MM.1S (cell line): Measurements from ENCODE around the gene DACH1.

Experiments used
- DNase-seq: peaks from one replicate; pipeline ENCODE4 v3.0.0-alpha.2; 2015
- H2AFZ ChIP-seq: fragments of 300-600 bp; sonication (generic); 2 replicates; pipeline ENCODE4 v1.6.0; 2016; ENCODE audit warnings: antibody characterized with exemption, low read length
- H3F3A ChIP-seq: fragments of 300-600 bp; sonication (generic); 2 replicates; pipeline ENCODE4 v1.6.1; 2016; ENCODE audit warnings: mild to moderate bottlenecking, antibody characterized with exemption, low read length, moderate library complexity, mixed read lengths; ENCODE audit not compliant: insufficient read depth
- H3K27ac ChIP-seq: fragments of 300-600 bp; sonication (generic); 2 replicates; pipeline ENCODE4 v1.5.1; 2016; ENCODE audit warnings: mild to moderate bottlenecking, low read length
- H3K27me3 ChIP-seq: fragments of 300-600 bp; sonication (generic); replicated peaks from 2 replicates; pipeline ENCODE4 v1.6.0; 2016; ENCODE audit warnings: low read length; ENCODE audit not compliant: insufficient read depth
- H3K36me3 ChIP-seq: fragments of 300-600 bp; sonication (generic); replicated peaks from 2 replicates; pipeline ENCODE4 v1.6.1; 2016; ENCODE audit warnings: mild to moderate bottlenecking, low read length, mixed read lengths; ENCODE audit not compliant: insufficient read depth
- H3K4me1 ChIP-seq: fragments of 300-600 bp; sonication (generic); 2 replicates; pipeline ENCODE4 v1.6.1; 2016; ENCODE audit warnings: low read length, mixed read lengths
- H3K4me2 ChIP-seq: fragments of 300-600 bp; sonication (generic); 2 replicates; pipeline ENCODE4 v1.6.0; 2016; ENCODE audit warnings: low read depth, low read length
- H3K4me3 ChIP-seq: fragments of 300-600 bp; sonication (generic); 2 replicates; pipeline ENCODE4 v1.5.1; 2016; ENCODE audit warnings: low read length, mixed read lengths
- H3K79me2 ChIP-seq: fragments of 300-600 bp; sonication (generic); 2 replicates; pipeline ENCODE4 v1.6.1; 2016; ENCODE audit warnings: mixed run types, low read length, mixed read lengths
- H3K9ac ChIP-seq: fragments of 300-600 bp; sonication (generic); 2 replicates; pipeline ENCODE4 v1.6.1; 2016; ENCODE audit warnings: low read length, mixed read lengths
- H3K9me2 ChIP-seq: fragments of 300-600 bp; sonication (generic); replicated peaks from 2 replicates; pipeline ENCODE4 v1.6.1; 2016; ENCODE audit warnings: mild to moderate bottlenecking, low read length, mixed read lengths; ENCODE audit not compliant: insufficient read depth
- H3K9me3 ChIP-seq: fragments of 300-600 bp; sonication (generic); replicated peaks from 2 replicates; pipeline ENCODE4 v1.6.1; 2016; ENCODE audit warnings: mild to moderate bottlenecking, low read length, mixed read lengths; ENCODE audit not compliant: insufficient read depth
- H4K20me1 ChIP-seq: fragments of 300-600 bp; sonication (generic); 2 replicates; pipeline ENCODE4 v1.6.1; 2016; ENCODE audit warnings: mild to moderate bottlenecking, low read length, moderate library complexity, mixed read lengths; ENCODE audit not compliant: insufficient read depth
- CTCF ChIP-seq: fragments of 300-600 bp; sonication (generic); IDR thresholded peaks from 2 replicates; pipeline ENCODE4 v1.5.1; 2016; ENCODE audit warnings: antibody characterized with exemption, low read length, mixed read lengths
- EZH2 ChIP-seq: fragments of 300-600 bp; sonication (generic); optimal IDR thresholded peaks from 2 replicates; pipeline ENCODE3; 2017; ENCODE audit warnings: low read depth, mild to moderate bottlenecking, antibody characterized with exemption, low read length, mixed read lengths
- EZH2phosphoT487 ChIP-seq: fragments of 300-600 bp; sonication (generic); IDR thresholded peaks from 2 replicates; pipeline ENCODE4 v1.6.1; 2018; ENCODE audit warnings: antibody characterized with exemption, low read length

Gene DACH1

DNA sequence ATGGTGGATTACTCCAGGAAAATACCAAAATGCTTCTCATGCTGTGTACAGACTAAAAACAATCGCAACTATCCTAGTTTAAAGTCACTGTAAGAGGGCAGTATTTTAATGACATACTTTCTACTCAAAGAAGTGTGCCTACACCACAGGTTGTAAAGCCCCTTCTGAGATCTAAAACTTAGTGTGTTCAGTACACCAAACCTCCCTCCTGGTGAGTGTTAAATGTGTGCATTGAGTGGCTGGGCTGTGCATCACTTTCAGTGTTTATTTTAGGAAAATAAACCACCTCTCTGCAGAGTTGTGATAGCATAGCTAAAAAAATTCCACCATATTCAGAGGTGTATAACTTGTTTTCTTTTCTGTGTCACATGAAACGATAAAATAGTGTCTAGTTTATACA lies 263.7 kb downstream of the DACH1 start:
- Histone ChIP-seq H3K27ac (no peak overlapping the region), H3K9me2 (no peaks in the 10 kb centered on the region), H3K36me3 (no peaks in the 10 kb centered on the region), H3K4me1 (no peaks in the 10 kb centered on the region), H3K79me2 (no peaks in the 10 kb centered on the region), H4K20me1 (no peaks in the 10 kb centered on the region), H3F3A (no peaks in the 10 kb centered on the region), H3K9me3 (no peaks in the 10 kb centered on the region), H3K4me3 (no peak overlapping the region), H3K4me2 (no peak overlapping the region), H2AFZ (no peak overlapping the region), H3K27me3 (no peaks in the 10 kb centered on the region), H3K9ac (no peak overlapping the region)
- TF ChIP-seq CTCF = no peak
- no peak for DNase-seq

- Histone ChIP-seq H3K36me3 (no peaks in the 10 kb centered on the region), H3F3A (no peaks in the 10 kb centered on the region), H3K4me1 (no peaks in the 10 kb centered on the region), H3K4me2 (no peak overlapping the region), H3K4me3 (no peak overlapping the region), H3K9me3 (no peaks in the 10 kb centered on the region), H3K27ac (no peak overlapping the region), H3K27me3 (no peaks in the 10 kb centered on the region), H4K20me1 (no peaks in the 10 kb centered on the region), H3K9ac (no peak overlapping the region), H3K79me2 (no peaks in the 10 kb centered on the region), H3K9me2 (no peaks in the 10 kb centered on the region), H2AFZ (no peak overlapping the region)
- DNase-seq = no peak
- no peak for TF ChIP-seq EZH2
- no peak for TF ChIP-seq EZH2phosphoT487
- no peak for TF ChIP-seq CTCF
Observed at GRCh38 chr13:71602344-71602743, 264.7 kb downstream of the DACH1 start.

GRCh38 chr13:71597150-71597549 lies 269.9 kb downstream of the DACH1 start:
- Histone ChIP-seq H3K79me2 (no peaks in the 10 kb centered on the region), H3K9ac (no peak overlapping the region), H3K36me3 (no peaks in the 10 kb centered on the region), H3K27me3 (no peaks in the 10 kb centered on the region), H3K4me1 (no peaks in the 10 kb centered on the region), H3F3A (no peaks in the 10 kb centered on the region), H3K27ac (no peak overlapping the region), H3K4me3 (no peak overlapping the region), H2AFZ (no peak overlapping the region), H3K9me2 (no peaks in the 10 kb centered on the region), H3K9me3 (no peaks in the 10 kb centered on the region), H4K20me1 (no peaks in the 10 kb centered on the region), H3K4me2 (no peak overlapping the region)
- TF ChIP-seq EZH2 (no peak), EZH2phosphoT487 (no peak), CTCF (no peak)
- no peak for DNase-seq

GRCh38 chr13:71596116-71596515 lies 270.9 kb downstream of the DACH1 start:
- Histone ChIP-seq H3K4me2 (no peak overlapping the region), H4K20me1 (no peaks in the 10 kb centered on the region), H3K27ac (no peak overlapping the region), H2AFZ (no peak overlapping the region), H3K4me1 (no peaks in the 10 kb centered on the region), H3K36me3 (no peaks in the 10 kb centered on the region), H3K79me2 (no peaks in the 10 kb centered on the region), H3F3A (no peaks in the 10 kb centered on the region), H3K9ac (no peak overlapping the region), H3K4me3 (no peak overlapping the region), H3K27me3 (no peaks in the 10 kb centered on the region), H3K9me3 (no peaks in the 10 kb centered on the region), H3K9me2 (no peaks in the 10 kb centered on the region)
- no peak for TF ChIP-seq EZH2
- no peak for DNase-seq
